Suprapubic skin (tissue), 3 donors: ENCODE measurements around the gene WDR33.

Source experiments
- CTCF ChIP-seq, 2 donors: fragments of 200-600 bp in 1 of 2; fragments of 450-650 bp in 1 of 2; sonication (generic) in 1 of 2; IDR thresholded peaks; one replicate each; pipeline ENCODE4 v1.5.1; 2016 to 2019; ENCODE audit warnings: antibody characterized with exemption in 2 of 2, mild to moderate bottlenecking in 1 of 2, moderate library complexity in 1 of 2
- EP300 ChIP-seq: sonication (generic); formaldehyde crosslinking; IDR thresholded peaks from one replicate; pipeline ENCODE4 v1.6.1; 2017; ENCODE audit warnings: antibody characterized with exemption

GRCh38 chr2:127829845-127830246 is 18.9 kb upstream of the WDR33 start:
- TF ChIP-seq CTCF (IDR thresholded peaks at IDR 0.05) (no peak), EP300 (no peak)
